GM21529 (cell line): Measurements from ENCODE around the gene ATP6AP2.

Experiments
- ATAC-seq: cut with Tn5 transposase; IDR thresholded peaks from one replicate; pipeline ENCODE4 v1.9.1; 2021; ENCODE audit not compliant: unreplicated experiment

ATP6AP2 gene

DNA sequence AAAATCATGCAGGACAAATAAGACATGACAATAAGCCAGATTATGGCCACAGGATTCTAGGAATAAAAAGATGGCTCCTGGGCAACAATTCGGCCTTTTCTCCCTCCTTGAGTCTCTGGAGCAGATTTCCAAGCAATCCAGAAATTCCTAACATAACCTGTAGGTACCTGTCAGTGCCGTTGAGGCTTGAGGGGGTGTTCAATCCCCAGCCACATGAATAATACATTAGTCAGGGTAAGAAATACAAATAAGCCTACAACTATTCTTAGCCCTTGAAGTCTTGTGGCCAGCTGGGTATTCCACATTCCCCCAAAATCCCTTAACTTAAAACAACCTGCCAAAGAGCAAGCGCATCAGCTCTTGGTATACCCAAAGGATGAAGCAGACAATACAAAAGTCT is 56.9 kb downstream of the ATP6AP2 start:
- no peak for ATAC-seq

GRCh38 chrX:40644176-40644575 is 63.4 kb downstream of the ATP6AP2 start:
- no peak for ATAC-seq

- peak; percentile 40 for ATAC-seq
Measured at GRCh38 chrX:40644821-40645358, 64.1 kb downstream of the ATP6AP2 start.

GRCh38 chrX:40646489-40647306 is 65.9 kb downstream of the ATP6AP2 start:
- ATAC-seq: peak; percentile 20

DNA sequence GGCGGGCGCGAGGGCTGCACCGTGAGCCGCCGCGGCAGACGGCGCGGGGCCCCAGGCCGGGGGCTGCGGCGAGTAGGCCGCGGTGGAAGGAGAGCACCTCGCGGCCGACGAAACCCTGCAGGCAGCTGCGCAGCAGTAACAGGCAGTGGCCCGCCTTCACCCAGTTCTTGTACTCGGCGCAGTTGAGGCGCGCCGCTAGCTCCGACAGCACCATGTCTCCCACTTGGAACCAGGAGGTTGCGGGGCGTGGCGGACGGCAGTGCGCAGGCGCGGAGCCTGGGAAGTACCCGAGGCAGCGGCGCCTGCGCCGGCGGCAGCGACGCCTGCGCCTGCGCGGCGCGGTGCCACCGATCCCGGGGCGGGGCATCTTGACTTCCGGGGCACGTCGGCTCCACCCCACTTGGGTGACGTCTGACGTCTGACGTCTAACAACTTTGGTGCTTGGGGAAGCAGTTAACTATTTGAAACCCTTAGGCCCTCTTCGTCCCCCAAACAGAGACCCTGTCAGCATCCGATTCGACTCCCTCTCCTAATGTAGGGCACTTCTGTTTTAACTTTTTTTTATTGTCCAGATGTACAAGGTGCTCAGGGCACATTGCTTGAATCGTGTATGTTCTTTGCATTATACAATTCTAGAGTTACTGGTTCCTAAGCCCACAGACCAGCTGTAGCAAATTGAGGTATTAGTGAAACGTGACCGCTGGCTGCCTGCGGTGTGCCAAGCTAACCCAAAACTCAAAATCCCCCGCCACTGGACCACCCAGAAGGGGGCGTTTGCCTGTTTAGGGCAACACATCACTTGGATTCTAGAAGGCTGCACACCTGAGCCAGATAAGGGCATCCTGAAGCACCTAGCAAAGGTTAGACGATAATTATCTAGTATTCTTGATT is 66.8 kb downstream of the ATP6AP2 start, which contains the start of gene CXorf38:
Gene CXorf38 (minus strand): TSS at position 255 of the 891 bp plus-strand sequence. CDS start 41 bp downstream, at position 214.
- peak; percentile 73 for ATAC-seq

GRCh38 chrX:40651620-40652223 is 71.0 kb downstream of the ATP6AP2 start:
- no peak for ATAC-seq

DNA sequence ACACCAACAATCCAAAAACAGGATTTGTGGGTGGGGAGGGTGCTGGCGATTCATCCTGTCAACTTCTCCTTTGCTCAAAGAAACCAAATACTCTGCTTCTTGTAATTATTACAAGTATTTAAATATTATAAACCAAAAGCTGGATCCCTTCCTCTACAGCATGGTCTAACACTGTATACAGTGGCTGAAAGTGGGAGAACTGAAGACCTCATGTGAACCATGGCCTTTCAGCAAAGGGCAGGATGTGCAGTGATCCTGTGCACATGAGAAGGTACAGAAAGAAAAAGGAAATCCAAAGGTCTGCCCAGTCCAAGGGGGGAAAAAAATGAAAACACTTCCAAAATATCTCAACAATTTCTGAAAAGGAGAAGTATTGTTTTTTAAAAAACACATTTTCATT is 71.9 kb downstream of the ATP6AP2 start:
- ATAC-seq: no peak

DNA sequence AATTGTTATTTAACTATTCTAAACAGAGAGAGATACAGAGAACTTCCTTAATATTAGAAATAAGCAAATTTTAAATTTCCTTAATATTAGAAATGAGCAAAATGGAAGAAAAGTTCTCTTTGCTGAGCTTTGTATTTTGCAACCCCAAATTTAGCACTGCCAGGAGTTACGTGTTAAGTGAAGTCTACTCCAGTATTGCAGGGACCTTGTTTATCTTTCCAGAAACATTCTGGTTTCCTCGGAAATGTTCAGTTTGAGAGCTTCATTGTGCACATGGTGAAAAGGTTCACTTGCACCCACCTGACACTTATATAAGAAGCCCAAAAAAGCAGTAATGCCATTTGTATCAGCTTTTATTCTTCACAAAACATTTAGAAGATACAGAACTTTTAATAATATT is 72.8 kb downstream of the ATP6AP2 start:
- no peak for ATAC-seq
